ENCODE results near the gene PPFIA1.

GRCh38 chr11:70365544-70365927 lies 95.0 kb downstream of the PPFIA1 start:
- TF ChIP-seq CTCF (conservative IDR thresholded peaks at IDR 0.05; ENCODE audit: low read length) (no peak), EZH2phosphoT487 (IDR thresholded peaks at IDR 0.05; ENCODE audit: borderline replicate concordance, low read depth, low read length) (no peak)
